Measurements from ENCODE around the gene SNCB.

The SNCB gene

GRCh38 chr5:176624938-176625337 lies 5.4 kb downstream of the SNCB start:
- Histone ChIP-seq H3K27me3 (replicated peaks; ENCODE audit: insufficient read depth, low read length) (peaks cover 81% of the 10 kb centered on the region), H4K20me1 (ENCODE audit: insufficient read depth, low read length) (no peaks in the 10 kb centered on the region), H3K4me2 (ENCODE audit: low read depth, low read length) (no peak overlapping the region), H3K4me3 (ENCODE audit: low read length) (no peak overlapping the region), H3K36me3 (replicated peaks; ENCODE audit: insufficient read depth, low read length) (no peaks in the 10 kb centered on the region), H3K4me1 (ENCODE audit: low read length) (no peaks in the 10 kb centered on the region), H3K27ac (ENCODE audit: low read length) (no peak overlapping the region), H3K79me2 (ENCODE audit: low read length) (no peaks in the 10 kb centered on the region), H3K9me2 (replicated peaks; ENCODE audit: insufficient read depth, low read length) (no peaks in the 10 kb centered on the region), H3K9me3 (replicated peaks; ENCODE audit: insufficient read depth, low read length) (no peaks in the 10 kb centered on the region), H2AFZ (ENCODE audit: low read length) (no peak overlapping the region), H3F3A (ENCODE audit: insufficient read depth, low read length) (no peaks in the 10 kb centered on the region), H3K9ac (ENCODE audit: low read length) (no peak overlapping the region)
- DNase-seq: no peak
- TF ChIP-seq EZH2phosphoT487 (IDR thresholded peaks at IDR 0.05; ENCODE audit: low read length): no peak
- TF ChIP-seq EZH2 (optimal IDR thresholded peaks at IDR 0.05; ENCODE audit: low read depth, low read length): no peak
- no peak for TF ChIP-seq CTCF (IDR thresholded peaks at IDR 0.05; ENCODE audit: low read length)

GRCh38 chr5:176624142-176624541 lies 6.2 kb downstream of the SNCB start:
- no peak overlapping the region for H3K4me3 ChIP-seq (ENCODE audit: low read length)
- no peaks in the 10 kb centered on the region for H4K20me1 ChIP-seq (ENCODE audit: insufficient read depth, low read length)
- H3K36me3 ChIP-seq (replicated peaks; ENCODE audit: insufficient read depth, low read length): no peaks in the 10 kb centered on the region
- no peak for DNase-seq
- no peak overlapping the region for H3K9ac ChIP-seq (ENCODE audit: low read length)
- H3F3A ChIP-seq (ENCODE audit: insufficient read depth, low read length): no peaks in the 10 kb centered on the region
- H3K9me3 ChIP-seq (replicated peaks; ENCODE audit: insufficient read depth, low read length): no peaks in the 10 kb centered on the region
- H3K4me2 ChIP-seq (ENCODE audit: low read depth, low read length): no peak overlapping the region
- H2AFZ ChIP-seq (ENCODE audit: low read length): no peak overlapping the region
- TF ChIP-seq EZH2phosphoT487 (IDR thresholded peaks at IDR 0.05; ENCODE audit: low read length) (no peak), CTCF (IDR thresholded peaks at IDR 0.05; ENCODE audit: low read length) (no peak), EZH2 (optimal IDR thresholded peaks at IDR 0.05; ENCODE audit: low read depth, low read length) (no peak)
- H3K9me2 ChIP-seq (replicated peaks; ENCODE audit: insufficient read depth, low read length): no peaks in the 10 kb centered on the region
- H3K79me2 ChIP-seq (ENCODE audit: low read length): no peaks in the 10 kb centered on the region
- no peaks in the 10 kb centered on the region for H3K4me1 ChIP-seq (ENCODE audit: low read length)
- peaks cover 79% of the 10 kb centered on the region for H3K27me3 ChIP-seq (replicated peaks; ENCODE audit: insufficient read depth, low read length)
- H3K27ac ChIP-seq (ENCODE audit: low read length): no peak overlapping the region

- H3K4me3 ChIP-seq (ENCODE audit: low read length): no peak overlapping the region
- TF ChIP-seq EZH2phosphoT487 (IDR thresholded peaks at IDR 0.05; ENCODE audit: low read length) (no peak), EZH2 (optimal IDR thresholded peaks at IDR 0.05; ENCODE audit: low read depth, low read length) (no peak), CTCF (IDR thresholded peaks at IDR 0.05; ENCODE audit: low read length) (no peak)
- H3K9me2 ChIP-seq (replicated peaks; ENCODE audit: insufficient read depth, low read length): no peaks in the 10 kb centered on the region
- no peak for DNase-seq
- no peak overlapping the region for H3K27ac ChIP-seq (ENCODE audit: low read length)
- no peak overlapping the region for H3K9ac ChIP-seq (ENCODE audit: low read length)
- no peaks in the 10 kb centered on the region for H4K20me1 ChIP-seq (ENCODE audit: insufficient read depth, low read length)
- no peaks in the 10 kb centered on the region for H3K79me2 ChIP-seq (ENCODE audit: low read length)
- no peaks in the 10 kb centered on the region for H3K4me1 ChIP-seq (ENCODE audit: low read length)
- H2AFZ ChIP-seq (ENCODE audit: low read length): no peak overlapping the region
- no peak overlapping the region for H3K4me2 ChIP-seq (ENCODE audit: low read depth, low read length)
- H3K36me3 ChIP-seq (replicated peaks; ENCODE audit: insufficient read depth, low read length): no peaks in the 10 kb centered on the region
- H3K27me3 ChIP-seq (replicated peaks; ENCODE audit: insufficient read depth, low read length): peaks cover 81% of the 10 kb centered on the region
- H3K9me3 ChIP-seq (replicated peaks; ENCODE audit: insufficient read depth, low read length): no peaks in the 10 kb centered on the region
- no peaks in the 10 kb centered on the region for H3F3A ChIP-seq (ENCODE audit: insufficient read depth, low read length)
Observed at GRCh38 chr5:176621661-176622079, 8.7 kb downstream of the SNCB start.

Data from MM.1S (cell line).